Heart left ventricle (tissue), 16 donors: ENCODE results near the gene ISG15. TPM values are rescaled to one million over a fixed set of nuclear protein-coding genes. Genes with fewer than 3 reads are reported as not detected.
A peak's percentile ranks its signal among the peaks of the same experiment; 100 is the strongest.
"Not testable (repeated sequence)": the region's sequence is repeated elsewhere in the genome, so short reads cannot be mapped to it uniquely, and the experiment has no call there.

Source experiments
- ATAC-seq, 4 donors: fragments of 200-7000 bp; cut with Tn5 transposase; one replicate each; pipeline ENCODE4 v1.9.1; 2020 to 2022; ENCODE audit warnings: moderate library complexity in 4 of 4, mild to moderate bottlenecking in 3 of 4, moderate number of reproducible peaks in 1 of 4
- DNase-seq, 5 donors: peaks; one replicate each; pipeline ENCODE4 v3.0.0-alpha.2; 2020
- H3K27ac ChIP-seq, 12 donors: fragments of 200-600 bp; sonication (generic) in 4 of 12; one replicate each; pipeline versions ENCODE4 v1.5.0 to v1.8.0; 2016 to 2022; ENCODE audit warnings: mild to moderate bottlenecking in 2 of 12
- H3K27me3 ChIP-seq, 9 donors: fragments of 200-600 bp; sonication (generic) in 2 of 9; one replicate each; pipeline versions ENCODE4 v1.5.1 to v1.8.0; 2016 to 2022; ENCODE audit warnings: mild to moderate bottlenecking in 3 of 9
- H3K36me3 ChIP-seq, 9 donors: fragments of 200-600 bp; sonication (generic) in 2 of 9; one replicate each; pipeline versions ENCODE4 v1.5.0 to v1.8.0; 2018 to 2022; ENCODE audit warnings: mild to moderate bottlenecking in 2 of 9
- H3K4me1 ChIP-seq, 12 donors: fragments of 200-600 bp; sonication (generic) in 4 of 12; one replicate each; pipeline versions ENCODE4 v1.5.0 to v1.8.0; 2016 to 2022; ENCODE audit warnings: mild to moderate bottlenecking in 3 of 12
- H3K4me3 ChIP-seq, 12 donors: fragments of 200-600 bp; sonication (generic) in 4 of 12; one replicate each; pipeline versions ENCODE4 v1.5.0 to v1.8.0; 2017 to 2022; ENCODE audit warnings: mild to moderate bottlenecking in 9 of 12, moderate library complexity in 4 of 12
- H3K9me3 ChIP-seq, 12 donors: fragments of 200-600 bp; sonication (generic) in 4 of 12; one replicate each; pipeline versions ENCODE4 v1.5.0 to v1.8.0; 2016 to 2022; ENCODE audit warnings: mild to moderate bottlenecking in 1 of 12
- POLR2A ChIP-seq, 2 donors: fragments of 450-650 bp; IDR thresholded peaks; one replicate each; pipeline ENCODE4 v1.6.1; 2017; ENCODE audit warnings: antibody characterized with exemption in 2 of 2, mild to moderate bottlenecking in 2 of 2, moderate library complexity in 2 of 2
- WGBS, 4 donors: extraction: QIAGEN DNeasy Blood & Tissue Kit in 2 of 4; methylation state at CpG; one replicate each; pipeline versions ENCODE4 v1.1.5 to v1.1.7; 2013 to 2018; 5-methylcytosine and 5-hydroxymethylcytosine counted together
- intact Hi-C, 10 donors: fragments of 100-400 bp; cut with DNase I; formaldehyde crosslinking; loops; one replicate each; pipeline versions ENCODE4 v1.11.1 to v1.14.2; 2022
- polyA plus RNA-seq, 2 donors: library from polyadenylated mRNA; stranded (reverse); fragments of 200-250 nt; gene quantifications; one replicate each; pipeline ENCODE4 v1.2.3, GENCODE V29; 2013
- total RNA-seq, 9 donors: library from RNA; depleted of rRNA in 2 of 9; stranded (reverse); fragments of >200 nt in 2 of 9; fragmentation: NEBNext Ultra II Directional in 3 of 9; extraction: Animal tissue kit (Norgen Biotek cat#: 25700) in 3 of 9; gene quantifications; one replicate each; pipeline versions ENCODE4 v1.1.0 to v1.2.4, GENCODE V29; 2016 to 2023
- TF ChIP-seq, protein P1 (sequence below), 12 donors: fragments of 200-600 bp; sonication (generic) in 4 of 12; IDR thresholded peaks; one replicate each; pipeline versions ENCODE4 v1.5.0 to v1.8.0; 2018 to 2022; ENCODE audit warnings: antibody characterized with exemption in 12 of 12, mild to moderate bottlenecking in 5 of 12
- donor health status: ischemic (EF 13 %, LVEDD 7.1; RV severe dilation, severe dysfunction).
- donor health status: healthy with polysubstance abuse.
- donor health status: DM: no; HTN: yes; CAD: no.
- donor health status: DM: no; HTN: no; CAD: no.
- donor health status: ischemic (EF 25% LVEDD 6.9; RV normal size, moderate dysfunction).
- donor health status: ischemic (EF 25% LVEDD 5.7; RV mildly dilated, moderate dysfunction).
- donor health status: healthy.
- donor health status: DM: yes; HTN: yes; CAD: no.
- donor health status: ischemic (EF 35%, LVEDD 5.7; RV mildly dilated, moderate dysfunction).
- donor health status: nonischemic (EF 11% LVEDD 7.7; RV severe dilation, severe dysfunction).
- donor health status: DM: yes; HTN: yes; CAD: no.
- donor health status: PGD.
- donor health status: ischemic (EF 29% LVEDD 5.4; RV normal size, mild dysfunction).
- donor health status: nonischemic (EF 23%, LVEDD 6.1; RV moderate dilation, normal function).

Gene ISG15
- total and polyA plus RNA-seq, 11 donors = 17.0 to 189 (median 34.4) TPM

DNA sequence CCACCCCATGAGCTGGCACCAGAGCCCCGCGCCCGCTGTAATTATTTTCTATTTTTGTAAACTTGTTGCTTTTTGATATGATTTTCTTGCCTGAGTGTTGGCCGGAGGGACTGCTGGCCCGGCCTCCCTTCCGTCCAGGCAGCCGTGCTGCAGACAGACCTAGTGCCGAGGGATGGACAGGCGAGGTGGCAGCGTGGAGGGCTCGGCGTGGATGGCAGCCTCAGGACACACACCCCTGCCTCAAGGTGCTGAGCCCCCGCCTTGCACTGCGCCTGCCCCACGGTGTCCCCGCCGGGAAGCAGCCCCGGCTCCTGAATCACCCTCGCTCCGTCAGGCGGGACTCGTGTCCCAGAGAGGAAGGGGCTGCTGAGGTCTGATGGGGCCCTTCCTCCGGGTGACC lies 41.7 kb downstream of the ISG15 start:
- peaks cover 0 to 21% (median 11%) of the 10 kb centered on the region in 12 donors for H3K4me1 ChIP-seq
- peaks cover 2 to 24% (median 13%) of the 10 kb centered on the region in 9 donors for H3K27me3 ChIP-seq
- no peaks in the 10 kb centered on the region for H3K9me3 ChIP-seq
- DNase-seq (no peak), ATAC-seq (no peak)
- 78 to 93% (median 92%) methylated on average over 10 to 23 of the region's 23 CpGs for WGBS, 4 donors
- intact Hi-C loops = no loop called here
- H3K36me3 ChIP-seq = peaks cover 0 to 24% (median 0%) of the 10 kb centered on the region in 9 donors
- H3K27ac ChIP-seq = no peak overlapping the region
- TF ChIP-seq, protein P1, sequence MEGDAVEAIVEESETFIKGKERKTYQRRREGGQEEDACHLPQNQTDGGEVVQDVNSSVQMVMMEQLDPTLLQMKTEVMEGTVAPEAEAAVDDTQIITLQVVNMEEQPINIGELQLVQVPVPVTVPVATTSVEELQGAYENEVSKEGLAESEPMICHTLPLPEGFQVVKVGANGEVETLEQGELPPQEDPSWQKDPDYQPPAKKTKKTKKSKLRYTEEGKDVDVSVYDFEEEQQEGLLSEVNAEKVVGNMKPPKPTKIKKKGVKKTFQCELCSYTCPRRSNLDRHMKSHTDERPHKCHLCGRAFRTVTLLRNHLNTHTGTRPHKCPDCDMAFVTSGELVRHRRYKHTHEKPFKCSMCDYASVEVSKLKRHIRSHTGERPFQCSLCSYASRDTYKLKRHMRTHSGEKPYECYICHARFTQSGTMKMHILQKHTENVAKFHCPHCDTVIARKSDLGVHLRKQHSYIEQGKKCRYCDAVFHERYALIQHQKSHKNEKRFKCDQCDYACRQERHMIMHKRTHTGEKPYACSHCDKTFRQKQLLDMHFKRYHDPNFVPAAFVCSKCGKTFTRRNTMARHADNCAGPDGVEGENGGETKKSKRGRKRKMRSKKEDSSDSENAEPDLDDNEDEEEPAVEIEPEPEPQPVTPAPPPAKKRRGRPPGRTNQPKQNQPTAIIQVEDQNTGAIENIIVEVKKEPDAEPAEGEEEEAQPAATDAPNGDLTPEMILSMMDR (IDR thresholded peaks at IDR 0.05) = no peak
- no peak for TF ChIP-seq POLR2A (IDR thresholded peaks at IDR 0.05)
- H3K4me3 ChIP-seq = no peak overlapping the region

- TF ChIP-seq, protein P1 (IDR thresholded peaks at IDR 0.05) = no peak
- TF ChIP-seq POLR2A (IDR thresholded peaks at IDR 0.05) = no peak
- intact Hi-C loops = no loop called here
- H3K9me3 ChIP-seq = no peaks in the 10 kb centered on the region
- H3K4me3 ChIP-seq = no peak overlapping the region
- peaks cover 0 to 16% (median 0%) of the 10 kb centered on the region in 9 donors for H3K36me3 ChIP-seq
- 87 to 90% (median 88%) methylated on average over 46 to 50 of the region's 50 CpGs for WGBS, 4 donors
- ATAC-seq = no peak
- DNase-seq = no peak
- H3K27me3 ChIP-seq = peaks cover 12 to 36% (median 21%) of the 10 kb centered on the region in 9 donors
- peaks cover 0 to 25% (median 12%) of the 10 kb centered on the region in 12 donors for H3K4me1 ChIP-seq
- no peak overlapping the region for H3K27ac ChIP-seq
These were observed 42.8 kb downstream of the ISG15 start for GRCh38 chr1:1055841-1056736.

GRCh38 chr1:1057769-1058087 lies 44.4 kb downstream of the ISG15 start:
- H3K27ac ChIP-seq, H3K4me3 ChIP-seq, H3K9me3 ChIP-seq, ATAC-seq, DNase-seq, H3K36me3 ChIP-seq: not testable (repeated sequence)
- intact Hi-C loops = loop anchor here in 1 of 10 donors (2.0 kb wide), 1 partner anchor 21 kb away; no protein-coding TSS in a partner anchor
- peaks cover 0 to 33% (median 13%) of the 10 kb centered on the region in 12 donors for H3K4me1 ChIP-seq
- peaks cover 14 to 50% (median 28%) of the 10 kb centered on the region in 9 donors for H3K27me3 ChIP-seq
- WGBS, 4 donors = 67 to 78% (median 74%) methylated on average over 15 of the region's 15 CpGs

DNA sequence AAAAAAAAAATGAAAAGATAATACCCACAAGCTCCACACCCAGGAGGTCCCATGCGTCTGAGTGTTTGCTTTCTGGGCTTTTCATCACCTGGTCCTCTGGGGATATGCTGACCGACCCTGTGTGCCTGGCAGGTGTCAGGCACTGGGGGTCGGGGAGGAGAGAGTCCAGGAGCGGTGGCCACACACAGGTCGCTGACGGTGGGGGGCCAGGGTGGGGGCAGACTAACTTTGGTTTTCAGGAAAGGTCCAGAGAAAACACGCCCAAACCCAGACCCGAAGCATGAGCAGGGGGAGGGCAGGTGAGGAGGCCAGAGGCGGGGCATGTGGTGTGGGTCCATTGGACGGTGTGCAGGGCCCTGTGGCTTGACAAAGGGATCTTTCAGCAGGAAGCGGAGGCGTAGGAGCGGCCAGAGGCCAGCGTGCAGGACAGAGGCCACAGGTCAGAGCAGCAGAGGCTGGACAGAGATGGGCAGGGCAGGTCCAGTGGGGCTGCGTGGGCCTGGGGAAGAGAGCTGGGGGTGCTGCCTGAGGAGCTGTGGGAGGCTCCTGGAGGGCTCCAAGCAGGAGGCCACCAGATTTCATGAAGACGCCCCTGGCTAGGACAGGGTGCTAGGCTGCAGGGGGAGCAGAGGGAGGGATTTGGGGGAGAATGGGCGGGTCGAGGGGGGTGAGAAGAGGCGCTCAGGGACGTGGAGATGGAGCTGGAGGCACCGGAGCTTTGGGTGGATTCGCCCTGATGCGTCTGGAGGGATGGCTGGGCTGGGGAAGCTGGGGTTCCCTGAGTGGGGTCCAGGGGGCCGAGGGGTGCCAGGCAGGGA lies 45.0 kb downstream of the ISG15 start:
- Histone ChIP-seq H3K9me3 (no peaks in the 10 kb centered on the region), H3K4me3 (peak overlapping the region in 5 of 12 donors; percentile 49 to 70 (median 60)), H3K27ac (no peak overlapping the region), H3K36me3 (peaks cover 0 to 7% (median 0%) of the 10 kb centered on the region in 9 donors), H3K27me3 (peaks cover 19 to 55% (median 34%) of the 10 kb centered on the region in 9 donors), H3K4me1 (peaks cover 0 to 33% (median 13%) of the 10 kb centered on the region in 12 donors)
- intact Hi-C loops = loop anchor here in 1 of 10 donors (2.0 kb wide), 1 partner anchor 21 kb away; no protein-coding TSS in a partner anchor
- ATAC-seq = no peak
- no peak for DNase-seq
- WGBS, 4 donors = 21 to 30% (median 26%) methylated on average over 24 of the region's 24 CpGs
- TF ChIP-seq, protein P1 (IDR thresholded peaks at IDR 0.05) = no peak
- TF ChIP-seq POLR2A (IDR thresholded peaks at IDR 0.05) = no peak
